GM12872 (cell line): ENCODE measurements around the gene PSMA6.

Source experiments
- CTCF ChIP-seq: IDR thresholded peaks from 3 replicates; pipeline ENCODE4 v1.5.1; 2011; ENCODE audit warnings: low read depth, mild to moderate bottlenecking, low read length, moderate library complexity; ENCODE audit not compliant: insufficient read depth

PSMA6 gene

DNA sequence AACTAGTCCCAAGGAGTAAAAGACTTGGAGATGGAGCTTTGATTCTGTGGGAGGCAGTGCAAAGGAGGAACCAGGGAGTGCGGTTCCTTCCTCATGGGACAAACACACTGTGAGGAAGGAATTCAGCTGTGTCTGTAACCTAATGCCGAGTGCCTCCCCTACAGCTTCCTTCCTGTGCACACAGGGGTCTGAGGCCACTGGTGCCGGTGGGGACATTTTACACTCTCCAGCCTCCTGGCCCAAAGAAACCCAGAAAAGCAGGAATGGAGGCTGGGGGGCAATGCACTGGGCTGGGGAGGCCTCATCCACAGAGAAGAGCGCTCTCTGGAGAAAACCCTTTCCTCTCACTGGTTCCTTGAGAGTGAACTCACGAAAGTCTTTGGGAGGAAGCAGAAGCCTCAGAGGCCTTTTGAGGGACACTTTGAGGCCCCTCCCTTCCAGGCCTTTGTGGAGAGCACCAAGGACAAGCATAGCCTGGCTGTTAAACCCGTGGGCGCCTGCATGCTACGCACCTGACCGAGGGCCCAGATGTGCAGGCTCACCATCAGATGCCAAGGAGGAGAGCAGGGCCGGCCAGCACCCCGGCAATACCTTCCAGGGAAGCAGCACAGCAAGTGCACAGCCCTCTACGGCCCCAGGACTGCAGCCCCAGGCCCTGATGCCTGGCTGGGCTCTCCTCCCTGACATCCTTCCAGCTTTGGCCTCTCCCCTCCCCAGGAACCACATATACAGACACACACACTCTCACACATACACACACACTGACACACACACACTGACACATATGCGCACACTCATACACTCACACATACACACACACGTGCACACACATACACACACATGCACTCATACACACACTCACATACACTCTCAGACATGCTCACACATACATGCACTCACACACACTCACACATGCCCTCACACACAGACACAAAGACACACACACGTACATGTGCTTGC is 60.4 kb downstream of the PSMA6 start:
- TF ChIP-seq CTCF = no peak

- no peak for TF ChIP-seq CTCF
These were observed 61.4 kb downstream of the PSMA6 start for GRCh38 chr14:35353409-35354172.

GRCh38 chr14:35355981-35356841 is 64.0 kb downstream of the PSMA6 start:
- TF ChIP-seq CTCF = no peak

DNA sequence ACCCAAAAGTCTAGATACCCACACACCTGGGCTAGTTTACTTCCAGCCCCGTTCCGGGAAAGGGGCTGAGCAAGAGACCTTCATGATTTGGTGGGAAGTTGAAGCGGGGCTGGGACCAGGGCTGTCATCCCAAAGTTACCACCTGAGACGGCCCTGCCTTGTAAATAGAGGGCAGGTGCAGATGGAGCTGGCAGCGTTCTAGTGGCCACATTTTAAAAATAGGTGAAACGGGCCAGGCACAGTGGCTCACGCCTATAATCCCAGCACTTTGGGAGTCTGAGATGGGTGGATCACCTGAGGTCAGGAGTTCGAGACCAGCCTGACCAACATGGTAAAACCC is 68.9 kb downstream of the PSMA6 start:
- no peak for TF ChIP-seq CTCF

GRCh38 chr14:35362450-35362849 is 70.3 kb downstream of the PSMA6 start:
- no peak for TF ChIP-seq CTCF

- no peak for TF ChIP-seq CTCF
These were observed 70.8 kb downstream of the PSMA6 start for GRCh38 chr14:35362911-35363374.
